GM21423 (cell line): Measurements from ENCODE around the gene NDUFB7.
"Not testable (repeated sequence)": the region's sequence is repeated elsewhere in the genome, so short reads cannot be mapped to it uniquely, and the experiment has no call there.

Source experiments
- ATAC-seq: cut with Tn5 transposase; IDR thresholded peaks from one replicate; pipeline ENCODE4 v1.9.1; 2021; ENCODE audit warnings: mild to moderate bottlenecking, moderate library complexity; ENCODE audit not compliant: unreplicated experiment

Gene NDUFB7

GRCh38 chr19:14571695-14572490, at the start of gene NDUFB7:
Gene NDUFB7 (minus strand): TSS chr19:14572066. CDS start chr19:14572000, 66 bp downstream.
- ATAC-seq, result peak; percentile 77

GRCh38 chr19:14619404-14619803, 47.5 kb upstream of the NDUFB7 start:
- ATAC-seq, result no peak

- no peak for ATAC-seq
Measured at GRCh38 chr19:14616407-14616806, 44.5 kb upstream of the NDUFB7 start.

GRCh38 chr19:14615623-14616022, 43.8 kb upstream of the NDUFB7 start:
- no peak for ATAC-seq

- no peak for ATAC-seq
Measured at GRCh38 chr19:14614099-14614412, 42.2 kb upstream of the NDUFB7 start.

GRCh38 chr19:14613399-14614098, 41.7 kb upstream of the NDUFB7 start:
- ATAC-seq, result not testable (repeated sequence)

- no peak for ATAC-seq
Measured at GRCh38 chr19:14612657-14613056, 40.8 kb upstream of the NDUFB7 start.

GRCh38 chr19:14612242-14612641, 40.4 kb upstream of the NDUFB7 start:
- not testable (repeated sequence) for ATAC-seq

- no peak for ATAC-seq
Measured at GRCh38 chr19:14611051-14611450, 39.2 kb upstream of the NDUFB7 start.

GRCh38 chr19:14606627-14607026, 34.8 kb upstream of the NDUFB7 start:
- no peak for ATAC-seq

GRCh38 chr19:14603990-14604387, 32.1 kb upstream of the NDUFB7 start:
- ATAC-seq, result peak; percentile 82

GRCh38 chr19:14599548-14600147, 27.8 kb upstream of the NDUFB7 start:
- ATAC-seq, result no peak

- no peak for ATAC-seq
Measured at GRCh38 chr19:14595558-14595957, 23.7 kb upstream of the NDUFB7 start.

GRCh38 chr19:14589433-14589832, 17.6 kb upstream of the NDUFB7 start:
- ATAC-seq, result not testable (repeated sequence)

GRCh38 chr19:14585187-14585586, 13.3 kb upstream of the NDUFB7 start:
- peak; percentile 65 for ATAC-seq

- not testable (repeated sequence) for ATAC-seq
Measured at GRCh38 chr19:14584372-14584771, 12.5 kb upstream of the NDUFB7 start.

- ATAC-seq, result peak; percentile 34
Measured at GRCh38 chr19:14582894-14583340, 11.1 kb upstream of the NDUFB7 start, which contains the start of gene CLEC17A. Gene CLEC17A (plus strand): TSS chr19:14583084. CDS start chr19:14583161, 77 bp downstream.

GRCh38 chr19:14580623-14581237, 8.9 kb upstream of the NDUFB7 start:
- no peak for ATAC-seq

- peak; percentile 33 for ATAC-seq
Measured at GRCh38 chr19:14577885-14578427, 6.1 kb upstream of the NDUFB7 start.

- no peak for ATAC-seq
Measured at GRCh38 chr19:14577264-14577663, 5.4 kb upstream of the NDUFB7 start.

- ATAC-seq, result no peak
Measured at GRCh38 chr19:14576363-14576762, 4.5 kb upstream of the NDUFB7 start.
